ENCODE results near the gene GGCX. TPM values are rescaled to one million over a fixed set of nuclear protein-coding genes. Genes with fewer than 3 reads are reported as not detected.

GGCX gene
- total and polyA plus RNA-seq, 9 of the 15 experiments (the other 6 are each of a cell fraction or from before 2014, with no cell fraction given) = 14.4 to 47.1 (median 28.1) TPM

GRCh38 chr2:85537600-85538506, 23.4 kb downstream of the GGCX start (continued):
- TF ChIP-seq, protein P1, sequence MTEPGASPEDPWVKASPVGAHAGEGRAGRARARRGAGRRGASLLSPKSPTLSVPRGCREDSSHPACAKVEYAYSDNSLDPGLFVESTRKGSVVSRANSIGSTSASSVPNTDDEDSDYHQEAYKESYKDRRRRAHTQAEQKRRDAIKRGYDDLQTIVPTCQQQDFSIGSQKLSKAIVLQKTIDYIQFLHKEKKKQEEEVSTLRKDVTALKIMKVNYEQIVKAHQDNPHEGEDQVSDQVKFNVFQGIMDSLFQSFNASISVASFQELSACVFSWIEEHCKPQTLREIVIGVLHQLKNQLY (CRISPR knock-in tag; conservative IDR thresholded peaks at IDR 0.05) = no peak
- TF ChIP-seq HDGF (IDR thresholded peaks at IDR 0.05) (no peak), PHB (CRISPR knock-in tag; IDR thresholded peaks at IDR 0.05) (no peak), ZBTB43 (CRISPR knock-in tag; IDR thresholded peaks at IDR 0.05) (no peak; the same call in 1 of the 2 replicates), EGR1 (conservative IDR thresholded peaks at IDR 0.05) (no peak), RCOR1 (IDR thresholded peaks at IDR 0.05; ENCODE audit: borderline replicate concordance in 1 of 2, low read depth in 2 of 2, low read length in 2 of 2) (no peak), FOXK1 (CRISPR knock-in tag; IDR thresholded peaks at IDR 0.05; ENCODE audit: borderline replicate concordance) (no peak), NCOA6 (IDR thresholded peaks at IDR 0.05) (no peak), HIVEP1 (CRISPR knock-in tag; IDR thresholded peaks at IDR 0.05) (no peak), IFI16 (CRISPR knock-in tag; IDR thresholded peaks at IDR 0.05) (no peak), HDAC3 (IDR thresholded peaks at IDR 0.05; ENCODE audit: borderline replicate concordance, partially characterized antibody) (no peak), BCOR (IDR thresholded peaks at IDR 0.05) (no peak), MAZ (CRISPR knock-in tag; conservative IDR thresholded peaks at IDR 0.05 in 1 of 2, IDR thresholded peaks at IDR 0.05 in 1 of 2) (peak in 1 of 2 experiments; percentile 48; a peak in 1 of 4 replicates), CREB1 (IDR thresholded peaks at IDR 0.05) (no peak), CREB1 (CRISPR knock-in tag; IDR thresholded peaks at IDR 0.05) (no peak), SIN3B (IDR thresholded peaks at IDR 0.05; ENCODE audit: low read depth) (no peak), ARNT (IDR thresholded peaks at IDR 0.05) (no peak), DDX20 (tag; IDR thresholded peaks at IDR 0.05; ENCODE audit: low read depth) (no peak), HNRNPUL1 (IDR thresholded peaks at IDR 0.05; ENCODE audit: low read length) (no peak), ZNF347 (CRISPR knock-in tag; IDR thresholded peaks at IDR 0.05; ENCODE audit: low read depth) (no peak)
- TF ChIP-seq, protein P2, sequence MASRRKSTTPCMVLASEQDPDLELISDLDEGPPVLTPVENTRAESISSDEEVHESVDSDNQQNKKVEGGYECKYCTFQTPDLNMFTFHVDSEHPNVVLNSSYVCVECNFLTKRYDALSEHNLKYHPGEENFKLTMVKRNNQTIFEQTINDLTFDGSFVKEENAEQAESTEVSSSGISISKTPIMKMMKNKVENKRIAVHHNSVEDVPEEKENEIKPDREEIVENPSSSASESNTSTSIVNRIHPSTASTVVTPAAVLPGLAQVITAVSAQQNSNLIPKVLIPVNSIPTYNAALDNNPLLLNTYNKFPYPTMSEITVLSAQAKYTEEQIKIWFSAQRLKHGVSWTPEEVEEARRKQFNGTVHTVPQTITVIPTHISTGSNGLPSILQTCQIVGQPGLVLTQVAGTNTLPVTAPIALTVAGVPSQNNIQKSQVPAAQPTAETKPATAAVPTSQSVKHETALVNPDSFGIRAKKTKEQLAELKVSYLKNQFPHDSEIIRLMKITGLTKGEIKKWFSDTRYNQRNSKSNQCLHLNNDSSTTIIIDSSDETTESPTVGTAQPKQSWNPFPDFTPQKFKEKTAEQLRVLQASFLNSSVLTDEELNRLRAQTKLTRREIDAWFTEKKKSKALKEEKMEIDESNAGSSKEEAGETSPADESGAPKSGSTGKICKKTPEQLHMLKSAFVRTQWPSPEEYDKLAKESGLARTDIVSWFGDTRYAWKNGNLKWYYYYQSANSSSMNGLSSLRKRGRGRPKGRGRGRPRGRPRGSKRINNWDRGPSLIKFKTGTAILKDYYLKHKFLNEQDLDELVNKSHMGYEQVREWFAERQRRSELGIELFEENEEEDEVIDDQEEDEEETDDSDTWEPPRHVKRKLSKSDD (conservative IDR thresholded peaks at IDR 0.05; ENCODE audit: low read length) = no peak

All from K562 (cell line).